Mononuclear cell (primary cell): ENCODE results near the gene BRSK2. TPM values are rescaled to one million over a fixed set of nuclear protein-coding genes. Genes with fewer than 3 reads are reported as not detected.

Experiments used
- H3K27me3 ChIP-seq: 2 replicates; pipeline ENCODE4 v1.6.0; 2011; ENCODE audit warnings: low read length, control low read depth; ENCODE audit not compliant: insufficient read depth
- H3K4me1 ChIP-seq: 2 replicates; pipeline ENCODE4 v1.5.1; 2011; ENCODE audit warnings: mild to moderate bottlenecking, low read length, control low read depth; ENCODE audit not compliant: insufficient read depth
- H3K4me3 ChIP-seq: 2 replicates; pipeline ENCODE4 v1.5.1; 2011; ENCODE audit warnings: mild to moderate bottlenecking, low read length, moderate library complexity
- H3K9me3 ChIP-seq: 2 replicates; pipeline ENCODE4 v1.5.1; 2011; ENCODE audit warnings: low read depth, mild to moderate bottlenecking, control low read depth, low read length
- total RNA-seq: library from RNA; depleted of rRNA; stranded (reverse); fragments of >200 nt; gene quantifications from one replicate; pipeline ENCODE4 v1.2.3, GENCODE V29; 2012

The BRSK2 gene
- total RNA-seq, 1 donor, result 0.10 TPM

- H3K4me1 ChIP-seq, result no peaks in the 10 kb centered on the region
- no peaks in the 10 kb centered on the region for H3K9me3 ChIP-seq
- no peaks in the 10 kb centered on the region for H3K27me3 ChIP-seq
These were observed 21.5 kb upstream of the BRSK2 start for GRCh38 chr11:1368216-1368615.

GRCh38 chr11:1368966-1369365, 20.8 kb upstream of the BRSK2 start:
- no peaks in the 10 kb centered on the region for H3K9me3 ChIP-seq
- no peak overlapping the region for H3K4me3 ChIP-seq
- H3K4me1 ChIP-seq, result no peaks in the 10 kb centered on the region
- H3K27me3 ChIP-seq, result no peaks in the 10 kb centered on the region

More at GRCh38 chr11:1368216-1368615, 21.5 kb upstream of the BRSK2 start:
- H3K4me3 ChIP-seq, result no peak overlapping the region

- no peak overlapping the region for H3K4me3 ChIP-seq
- no peaks in the 10 kb centered on the region for H3K9me3 ChIP-seq
- H3K4me1 ChIP-seq, result no peaks in the 10 kb centered on the region
- no peaks in the 10 kb centered on the region for H3K27me3 ChIP-seq
These were observed 20.2 kb upstream of the BRSK2 start for GRCh38 chr11:1369371-1370005.

GRCh38 chr11:1370186-1371025, 19.3 kb upstream of the BRSK2 start:
- Histone ChIP-seq H3K9me3 (no peaks in the 10 kb centered on the region), H3K4me1 (no peaks in the 10 kb centered on the region), H3K27me3 (no peaks in the 10 kb centered on the region), H3K4me3 (no peak overlapping the region)

- H3K4me3 ChIP-seq, result no peak overlapping the region
- H3K9me3 ChIP-seq, result no peaks in the 10 kb centered on the region
- no peaks in the 10 kb centered on the region for H3K4me1 ChIP-seq
- H3K27me3 ChIP-seq, result no peaks in the 10 kb centered on the region
These were observed 18.8 kb upstream of the BRSK2 start for GRCh38 chr11:1371026-1371325.

GRCh38 chr11:1371377-1371776, 18.4 kb upstream of the BRSK2 start:
- Histone ChIP-seq H3K27me3 (no peaks in the 10 kb centered on the region), H3K4me3 (no peak overlapping the region)

GRCh38 chr11:1371836-1372465, 17.8 kb upstream of the BRSK2 start:
- Histone ChIP-seq H3K9me3 (no peaks in the 10 kb centered on the region), H3K27me3 (no peaks in the 10 kb centered on the region), H3K4me1 (no peaks in the 10 kb centered on the region), H3K4me3 (no peak overlapping the region)

More at GRCh38 chr11:1371377-1371776, 18.4 kb upstream of the BRSK2 start:
- H3K4me1 ChIP-seq, result no peaks in the 10 kb centered on the region
- no peaks in the 10 kb centered on the region for H3K9me3 ChIP-seq

- H3K4me3 ChIP-seq, result no peak overlapping the region
These were observed 17.1 kb upstream of the BRSK2 start for GRCh38 chr11:1372660-1373059.

GRCh38 chr11:1373536-1374214, 16.1 kb upstream of the BRSK2 start:
- H3K27me3 ChIP-seq, result no peaks in the 10 kb centered on the region
- H3K4me3 ChIP-seq, result no peak overlapping the region
- no peaks in the 10 kb centered on the region for H3K4me1 ChIP-seq
- H3K9me3 ChIP-seq, result no peaks in the 10 kb centered on the region

More at GRCh38 chr11:1372660-1373059, 17.1 kb upstream of the BRSK2 start:
- Histone ChIP-seq H3K9me3 (no peaks in the 10 kb centered on the region), H3K4me1 (no peaks in the 10 kb centered on the region), H3K27me3 (no peaks in the 10 kb centered on the region)

- Histone ChIP-seq H3K4me3 (no peak overlapping the region), H3K9me3 (no peaks in the 10 kb centered on the region), H3K27me3 (no peaks in the 10 kb centered on the region), H3K4me1 (no peaks in the 10 kb centered on the region)
These were observed 14.4 kb upstream of the BRSK2 start for GRCh38 chr11:1375161-1375954.

GRCh38 chr11:1375955-1376258, 13.8 kb upstream of the BRSK2 start:
- no peaks in the 10 kb centered on the region for H3K9me3 ChIP-seq
- H3K4me3 ChIP-seq, result no peak overlapping the region
- no peaks in the 10 kb centered on the region for H3K4me1 ChIP-seq
- H3K27me3 ChIP-seq, result no peaks in the 10 kb centered on the region

GRCh38 chr11:1377231-1377780, 12.4 kb upstream of the BRSK2 start:
- no peaks in the 10 kb centered on the region for H3K27me3 ChIP-seq
- no peaks in the 10 kb centered on the region for H3K4me1 ChIP-seq
- H3K4me3 ChIP-seq, result no peak overlapping the region
- no peaks in the 10 kb centered on the region for H3K9me3 ChIP-seq

- H3K9me3 ChIP-seq, result no peaks in the 10 kb centered on the region
- no peak overlapping the region for H3K4me3 ChIP-seq
- peaks cover 5% of the 10 kb centered on the region for H3K4me1 ChIP-seq
- peaks cover 3% of the 10 kb centered on the region for H3K27me3 ChIP-seq
These were observed 7.8 kb upstream of the BRSK2 start for GRCh38 chr11:1381793-1382425.

- Histone ChIP-seq H3K4me3 (no peak overlapping the region), H3K4me1 (peaks cover 5% of the 10 kb centered on the region), H3K9me3 (no peaks in the 10 kb centered on the region), H3K27me3 (peaks cover 7% of the 10 kb centered on the region)
These were observed 7.3 kb upstream of the BRSK2 start for GRCh38 chr11:1382429-1382828.
